ENCODE measurements around the gene LTB4R. TPM values are rescaled to one million over a fixed set of nuclear protein-coding genes. Genes with fewer than 3 reads are reported as not detected.

The LTB4R gene
- total and polyA plus RNA-seq, 9 of the 15 experiments (the other 6 are each of a cell fraction or from before 2014, with no cell fraction given) = 0.38 to 10.5 (median 2.8) TPM

- TF ChIP-seq SAP30 (IDR thresholded peaks at IDR 0.05; ENCODE audit: borderline replicate concordance, insufficient read depth, low read depth, low read length, poor library complexity, severe bottlenecking) (peak; percentile 39), ZBTB5 (IDR thresholded peaks at IDR 0.05) (no peak), ZBTB43 (CRISPR knock-in tag; IDR thresholded peaks at IDR 0.05) (no peak), ZBTB12 (CRISPR knock-in tag; IDR thresholded peaks at IDR 0.05) (peak; percentile 98), E2F3 (CRISPR knock-in tag; IDR thresholded peaks at IDR 0.05) (no peak), E4F1 (CRISPR knock-in tag; IDR thresholded peaks at IDR 0.05; ENCODE audit: borderline replicate concordance) (no peak), CREB1 (IDR thresholded peaks at IDR 0.05) (peak; percentile 99), CREB1 (CRISPR knock-in tag; IDR thresholded peaks at IDR 0.05) (peak; percentile 99), RBM14 (IDR thresholded peaks at IDR 0.05; ENCODE audit: borderline replicate concordance, insufficient read depth, low read depth, low read length) (no peak), BRCA1 (IDR thresholded peaks at IDR 0.05) (no peak), BRCA1 (CRISPR knock-in tag; IDR thresholded peaks at IDR 0.05) (no peak), MEF2A (IDR thresholded peaks at IDR 0.05; ENCODE audit: control insufficient read depth, low read depth, low read length) (no peak), RUNX1 (IDR thresholded peaks at IDR 0.05; ENCODE audit: low read depth) (no peak), SMC3 (conservative IDR thresholded peaks at IDR 0.05; ENCODE audit: insufficient read depth, low read depth, low read length) (no peak), E2F8 (IDR thresholded peaks at IDR 0.05; ENCODE audit: low read depth, partially characterized antibody) (peak; percentile 80), PRPF4 (IDR thresholded peaks at IDR 0.05; ENCODE audit: insufficient read depth, low read depth, low read length, poor library complexity, severe bottlenecking) (no peak)
Observed at GRCh38 chr14:24299255-24300191, 11.8 kb upstream of the LTB4R start, which contains the start of the genes DHRS1 and NOP9 (continued).

Measured in K562 (cell line).